IPS-20b (cell line): ENCODE measurements around the gene SELENBP1.
A peak's percentile ranks its signal among the peaks of the same experiment; 100 is the strongest.

ENCODE experiments used
- H3K27ac ChIP-seq: one replicate; pipeline ENCODE4 v1.5.1; 2013; ENCODE audit warnings: low read length
- H3K27me3 ChIP-seq: 2 replicates; pipeline ENCODE4 v1.6.1; 2013; ENCODE audit warnings: mild to moderate bottlenecking, low read length, inconsistent platforms; ENCODE audit not compliant: insufficient read depth
- H3K36me3 ChIP-seq: 2 replicates; pipeline ENCODE4 v1.6.1; 2013; ENCODE audit warnings: low read depth, mild to moderate bottlenecking, inconsistent platforms, low read length, moderate library complexity; ENCODE audit not compliant: insufficient read depth
- H3K4me1 ChIP-seq: 2 replicates; pipeline ENCODE4 v1.6.1; 2013; ENCODE audit warnings: mild to moderate bottlenecking, control low read depth, inconsistent platforms, low read length, moderate library complexity; ENCODE audit not compliant: insufficient read depth
- H3K4me3 ChIP-seq: 2 replicates; pipeline ENCODE4 v1.5.1; 2013; ENCODE audit warnings: mild to moderate bottlenecking, low read length, inconsistent platforms
- H3K9ac ChIP-seq: 2 replicates; pipeline ENCODE4 v1.6.1; 2013; ENCODE audit warnings: low read depth, mild to moderate bottlenecking, inconsistent platforms, low read length, moderate library complexity
- H3K9me3 ChIP-seq: 2 replicates; pipeline ENCODE4 v1.6.1; 2013; ENCODE audit warnings: mild to moderate bottlenecking, low read depth, low read length, inconsistent platforms; ENCODE audit not compliant: insufficient read depth

Gene SELENBP1

DNA sequence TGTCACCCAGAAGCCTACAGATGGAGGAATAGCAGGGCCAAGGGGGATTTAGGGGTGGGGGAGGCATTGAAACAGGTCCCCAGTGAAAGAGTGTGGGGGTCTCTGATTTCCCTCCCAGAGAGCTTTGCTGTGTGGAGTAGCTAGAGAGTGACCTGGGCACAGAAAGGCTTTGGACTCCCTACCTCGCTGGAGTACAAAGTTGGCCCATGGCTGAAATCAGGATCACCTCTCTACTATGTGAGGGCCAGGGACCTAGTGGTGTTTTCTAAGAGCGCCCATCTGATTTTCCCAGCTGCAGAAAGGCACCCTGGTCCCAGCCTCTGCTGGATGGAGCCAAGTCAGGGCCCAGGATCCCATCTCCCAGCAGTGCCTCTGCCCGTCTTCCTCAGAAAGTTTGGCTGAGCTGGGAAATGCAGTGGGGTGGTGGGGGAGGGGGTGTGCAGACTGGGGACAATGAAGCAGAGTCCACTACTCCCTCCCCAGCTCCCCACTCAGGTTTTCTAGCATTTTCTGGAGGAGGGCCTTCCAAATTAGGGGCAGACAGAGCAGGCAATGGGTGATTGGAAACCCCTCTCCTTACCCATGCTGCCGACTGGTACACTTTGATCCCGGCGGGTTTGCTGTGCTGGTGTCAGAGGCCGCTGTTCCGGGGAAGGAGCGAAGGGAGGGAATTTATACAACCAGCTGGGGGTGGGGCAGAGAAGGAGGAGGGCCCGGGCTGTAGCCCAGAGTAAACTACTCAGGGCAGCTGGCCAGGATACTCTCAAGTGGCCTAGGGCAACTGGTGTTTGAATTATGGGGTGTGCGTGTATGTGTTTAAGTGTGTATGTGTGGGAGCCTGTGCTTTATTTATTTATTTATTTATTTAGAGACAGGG is at the start of gene SELENBP1:
SELENBP1 (minus strand) TSS at position 648 of the 877 bp plus-strand sequence; CDS start at position 584, 64 bp downstream.
- Histone ChIP-seq H3K9me3 (no peaks in the 10 kb centered on the region), H3K36me3 (no peaks in the 10 kb centered on the region), H3K4me3 (peak within 1 kb of the TSS; percentile 63), H3K27me3 (no peaks in the 10 kb centered on the region), H3K9ac (peak within 1 kb of the TSS; percentile 65; the same call in 1 of the 2 replicates), H3K4me1 (peaks cover 7% of the 10 kb centered on the region), H3K27ac (no peak within 1 kb of the TSS)

DNA sequence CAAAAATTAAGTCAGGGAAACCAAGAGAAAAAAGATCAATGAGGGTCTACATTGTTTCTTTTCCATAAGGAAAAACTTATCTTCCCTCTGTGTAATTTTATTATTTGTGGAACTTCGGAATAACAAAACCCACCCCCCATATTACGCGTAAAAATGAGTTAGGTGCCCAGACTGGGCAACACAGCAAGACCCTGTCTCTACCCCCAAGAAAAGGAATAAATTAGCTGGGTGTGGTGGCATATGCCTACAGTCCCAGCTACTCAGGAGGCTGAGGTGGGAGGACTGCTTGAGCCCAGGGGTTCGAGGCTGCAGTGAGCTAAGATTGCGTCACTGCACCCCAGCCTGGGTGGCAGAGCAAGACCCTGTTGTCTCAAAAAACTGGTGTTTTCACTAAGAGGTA is 47.3 kb upstream of the SELENBP1 start:
- H3K4me3 ChIP-seq, result no peak overlapping the region

GRCh38 chr1:151418081-151418480 is 45.6 kb upstream of the SELENBP1 start:
- no peaks in the 10 kb centered on the region for H3K9me3 ChIP-seq
- no peaks in the 10 kb centered on the region for H3K4me1 ChIP-seq
- H3K27ac ChIP-seq, result no peak overlapping the region
- no peak overlapping the region for H3K4me3 ChIP-seq
- H3K27me3 ChIP-seq, result no peaks in the 10 kb centered on the region
- peaks cover 90% of the 10 kb centered on the region for H3K36me3 ChIP-seq
- H3K9ac ChIP-seq, result no peak overlapping the region

More for the DNA sequence above, 47.3 kb upstream of the SELENBP1 start:
- Histone ChIP-seq H3K4me1 (no peaks in the 10 kb centered on the region), H3K36me3 (peaks cover 91% of the 10 kb centered on the region), H3K27me3 (no peaks in the 10 kb centered on the region), H3K9ac (no peak overlapping the region), H3K9me3 (no peaks in the 10 kb centered on the region), H3K27ac (no peak overlapping the region)

DNA sequence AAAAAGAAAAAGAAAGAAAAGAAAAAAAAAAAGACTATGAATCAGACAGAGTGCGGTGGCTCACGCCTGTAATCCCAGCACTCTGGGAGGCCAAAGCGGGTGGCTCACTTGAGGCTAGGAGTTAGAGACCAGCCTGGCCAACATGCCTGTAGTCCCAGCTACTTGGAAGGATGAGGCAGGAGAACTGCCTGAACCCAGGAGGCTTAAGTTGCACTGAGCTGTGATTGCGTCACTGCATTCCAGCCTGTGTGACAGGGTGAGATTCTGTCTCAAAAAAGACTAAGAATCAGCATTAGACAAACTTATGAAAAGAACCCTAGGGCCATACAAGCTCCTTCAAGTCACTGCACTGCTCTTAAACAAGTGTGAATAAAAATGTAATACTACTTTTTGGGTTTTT is 43.7 kb upstream of the SELENBP1 start:
- no peak overlapping the region for H3K4me3 ChIP-seq
- H3K27me3 ChIP-seq, result no peaks in the 10 kb centered on the region
- no peak overlapping the region for H3K9ac ChIP-seq
- no peaks in the 10 kb centered on the region for H3K4me1 ChIP-seq
- H3K36me3 ChIP-seq, result peaks cover 91% of the 10 kb centered on the region
- no peak overlapping the region for H3K27ac ChIP-seq
- no peaks in the 10 kb centered on the region for H3K9me3 ChIP-seq

DNA sequence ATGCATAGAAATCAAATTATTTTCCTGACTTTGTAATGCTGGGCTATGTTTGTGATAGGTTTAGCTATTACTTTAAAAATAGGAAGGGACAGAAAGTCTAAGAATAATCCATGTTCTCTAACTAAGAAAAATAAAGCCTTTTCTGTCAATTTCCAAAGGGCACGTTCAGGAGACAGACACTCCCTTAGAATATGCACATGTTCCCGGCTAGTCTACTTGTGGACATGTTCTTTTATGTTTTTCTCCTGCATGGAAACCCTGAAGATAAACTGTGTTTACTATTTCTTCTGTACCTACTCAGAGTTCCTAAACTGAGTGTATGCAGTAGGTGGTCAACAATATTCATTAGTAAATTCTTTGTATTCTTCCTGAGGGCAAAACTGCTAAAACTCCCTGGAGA is 39.4 kb upstream of the SELENBP1 start:
- no peaks in the 10 kb centered on the region for H3K9me3 ChIP-seq
- no peaks in the 10 kb centered on the region for H3K27me3 ChIP-seq
- no peaks in the 10 kb centered on the region for H3K4me1 ChIP-seq

DNA sequence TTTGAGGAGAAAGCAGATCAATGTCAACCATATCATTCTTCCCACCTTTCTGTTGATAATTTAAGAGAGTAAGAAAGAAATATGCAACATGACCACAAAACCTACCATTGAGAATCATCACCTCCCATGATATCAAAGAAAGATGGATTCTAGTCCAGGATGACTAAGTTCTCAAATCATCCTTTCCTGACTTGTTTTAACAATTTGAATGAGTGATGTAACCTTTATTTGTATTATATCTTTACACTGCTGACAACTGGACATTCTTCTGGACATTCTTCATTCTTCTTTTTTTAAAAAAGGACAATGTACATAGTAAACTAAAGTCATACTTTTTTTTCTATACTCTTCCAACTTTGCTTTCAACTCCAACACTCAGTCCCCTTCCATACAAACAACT is 36.4 kb upstream of the SELENBP1 start:
- H3K9me3 ChIP-seq, result no peaks in the 10 kb centered on the region
- no peak overlapping the region for H3K9ac ChIP-seq
- no peaks in the 10 kb centered on the region for H3K4me1 ChIP-seq
- no peak overlapping the region for H3K27ac ChIP-seq
- H3K36me3 ChIP-seq, result peaks cover 99% of the 10 kb centered on the region
- H3K4me3 ChIP-seq, result no peak overlapping the region
- no peaks in the 10 kb centered on the region for H3K27me3 ChIP-seq

More for the DNA sequence above, 39.4 kb upstream of the SELENBP1 start:
- no peak overlapping the region for H3K27ac ChIP-seq
- no peak overlapping the region for H3K9ac ChIP-seq
- H3K36me3 ChIP-seq, result peaks cover 96% of the 10 kb centered on the region
- H3K4me3 ChIP-seq, result no peak overlapping the region

- Histone ChIP-seq H3K9me3 (no peaks in the 10 kb centered on the region), H3K4me3 (no peak overlapping the region), H3K27me3 (no peaks in the 10 kb centered on the region), H3K4me1 (no peaks in the 10 kb centered on the region), H3K27ac (no peak overlapping the region), H3K9ac (no peak overlapping the region), H3K36me3 (peaks cover 100% of the 10 kb centered on the region)
Observed at GRCh38 chr1:151407304-151407703, 34.8 kb upstream of the SELENBP1 start.

DNA sequence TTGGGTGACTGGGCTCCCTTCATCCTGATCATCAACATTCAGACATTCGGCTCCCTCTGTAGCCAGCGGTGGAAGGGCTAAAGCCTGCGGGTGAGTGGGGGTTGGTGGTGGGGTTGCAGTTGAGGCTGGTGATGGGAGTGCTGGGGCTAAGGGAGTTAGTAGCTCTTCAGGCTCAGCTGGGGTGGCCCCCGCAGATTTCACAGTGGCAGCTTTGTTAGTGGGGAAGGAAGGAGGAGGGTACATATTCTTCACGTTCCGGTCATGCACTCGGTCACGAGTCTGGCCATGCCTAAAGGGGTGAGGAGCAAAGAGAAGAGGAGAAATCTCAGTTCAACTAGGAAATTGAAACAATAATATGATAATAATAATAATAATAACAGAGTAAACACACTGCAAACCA is 33.7 kb upstream of the SELENBP1 start:
- Histone ChIP-seq H3K27ac (no peak overlapping the region), H3K36me3 (peaks cover 100% of the 10 kb centered on the region), H3K9ac (no peak overlapping the region), H3K27me3 (no peaks in the 10 kb centered on the region), H3K4me3 (no peak overlapping the region), H3K4me1 (no peaks in the 10 kb centered on the region), H3K9me3 (no peaks in the 10 kb centered on the region)

- H3K36me3 ChIP-seq, result peaks cover 100% of the 10 kb centered on the region
- no peak overlapping the region for H3K4me3 ChIP-seq
- H3K27ac ChIP-seq, result no peak overlapping the region
- H3K4me1 ChIP-seq, result no peaks in the 10 kb centered on the region
- no peaks in the 10 kb centered on the region for H3K9me3 ChIP-seq
- H3K9ac ChIP-seq, result no peak overlapping the region
- H3K27me3 ChIP-seq, result no peaks in the 10 kb centered on the region
Observed at GRCh38 chr1:151405187-151405951, 32.9 kb upstream of the SELENBP1 start.

- H3K27me3 ChIP-seq, result no peaks in the 10 kb centered on the region
- H3K36me3 ChIP-seq, result peaks cover 84% of the 10 kb centered on the region
- no peaks in the 10 kb centered on the region for H3K9me3 ChIP-seq
- H3K9ac ChIP-seq, result no peak overlapping the region
- no peak overlapping the region for H3K4me3 ChIP-seq
- no peaks in the 10 kb centered on the region for H3K4me1 ChIP-seq
- H3K27ac ChIP-seq, result no peak overlapping the region
Observed at GRCh38 chr1:151403612-151404011, 31.1 kb upstream of the SELENBP1 start.

GRCh38 chr1:151402764-151403163 is 30.3 kb upstream of the SELENBP1 start:
- Histone ChIP-seq H3K27ac (no peak overlapping the region), H3K27me3 (no peaks in the 10 kb centered on the region), H3K36me3 (peaks cover 75% of the 10 kb centered on the region)

DNA sequence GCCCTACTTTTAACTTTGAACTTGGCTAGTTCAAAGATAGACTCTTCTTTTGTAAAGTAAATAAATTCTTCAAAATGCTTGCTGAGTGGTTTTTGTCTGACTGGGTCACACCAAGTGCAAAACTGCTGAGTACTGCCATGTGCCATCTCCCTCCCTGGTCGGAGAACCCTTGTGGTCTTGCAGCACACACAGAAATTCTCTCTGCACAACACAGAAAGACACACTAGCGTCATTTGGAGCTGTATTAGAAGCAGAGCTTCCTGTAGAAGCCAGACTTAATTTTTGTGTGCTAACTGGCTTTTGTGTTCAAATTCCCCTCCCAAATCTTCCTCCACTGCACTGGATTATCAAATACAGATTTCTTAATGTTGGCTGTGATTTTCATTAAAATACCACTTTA is 29.4 kb upstream of the SELENBP1 start:
- Histone ChIP-seq H3K27me3 (no peaks in the 10 kb centered on the region), H3K4me3 (no peak overlapping the region), H3K9ac (no peak overlapping the region), H3K27ac (no peak overlapping the region), H3K36me3 (peaks cover 66% of the 10 kb centered on the region), H3K4me1 (no peaks in the 10 kb centered on the region), H3K9me3 (no peaks in the 10 kb centered on the region)

More at GRCh38 chr1:151402764-151403163, 30.3 kb upstream of the SELENBP1 start:
- H3K9ac ChIP-seq, result no peak overlapping the region
- no peaks in the 10 kb centered on the region for H3K9me3 ChIP-seq
- no peak overlapping the region for H3K4me3 ChIP-seq
- H3K4me1 ChIP-seq, result no peaks in the 10 kb centered on the region
